WTC11 (cell line): ENCODE results near the gene CITED1. TPM values are rescaled to one million over a fixed set of nuclear protein-coding genes. Genes with fewer than 3 reads are reported as not detected.

Experiments
- ATAC-seq: fragments of 200-7000 bp; cut with Tn5 transposase; 2 replicates; pipeline ENCODE4 v1.10.0; 2021; ENCODE audit warnings: mild to moderate bottlenecking, moderate library complexity
- CTCF ChIA-PET: fragments of 300-600 bp; sonication (Branson Sonifier 250); formaldehyde crosslinking; loops from one replicate; lab custom pipeline; 2021; ENCODE audit warnings: antibody characterized with exemption; lab: Charles Lee
- POLR2A ChIA-PET: fragments of 350-600 bp; sonication (Branson Sonifier 250); formaldehyde crosslinking; loops from one replicate; lab custom pipeline; 2021; ENCODE audit warnings: antibody characterized with exemption; lab: Charles Lee
- DNase-seq: peaks from one replicate; pipeline ENCODE4 v3.0.0; 2021; ENCODE audit warnings: low spot score
- H3K27ac Mint-ChIP-seq: 2 replicates; pipeline ENCODE4 v1.8.0; 2021; ENCODE audit warnings: mixed read lengths
- H3K27me3 Mint-ChIP-seq: 2 replicates; pipeline ENCODE4 v1.8.0; 2021; ENCODE audit warnings: low read depth, mild to moderate bottlenecking, moderate library complexity, mixed read lengths
- H3K36me3 Mint-ChIP-seq: 2 replicates; pipeline ENCODE4 v1.8.0; 2021; ENCODE audit warnings: mixed read lengths
- H3K4me1 Mint-ChIP-seq: 2 replicates; pipeline ENCODE4 v1.8.0; 2022; ENCODE audit warnings: mixed read lengths
- H3K4me3 Mint-ChIP-seq: 2 replicates; pipeline ENCODE4 v1.8.0; 2021; ENCODE audit warnings: mild to moderate bottlenecking, moderate library complexity, mixed read lengths
- H3K9me3 Mint-ChIP-seq: 2 replicates; pipeline ENCODE4 v1.8.0; 2021; ENCODE audit warnings: mixed read lengths
- CREM ChIP-seq: sonication (generic); formaldehyde crosslinking; IDR thresholded peaks from 2 replicates; pipeline ENCODE4 v1.8.1; 2022; ENCODE audit warnings: mild to moderate bottlenecking, missing genetic modification reagents, moderate library complexity
- ELF4 ChIP-seq: sonication (generic); formaldehyde crosslinking; IDR thresholded peaks from 2 replicates; pipeline ENCODE4 v1.8.1; 2022; ENCODE audit warnings: low read depth, mild to moderate bottlenecking, moderate library complexity, missing genetic modification reagents
- EMX1 ChIP-seq: fragments of 250-450 bp; sonication (Bioruptor Pico); IDR thresholded peaks from 2 replicates; pipeline ENCODE4 v1.8.0; 2021; ENCODE audit warnings: mild to moderate bottlenecking
- ERG ChIP-seq: fragments of 250-450 bp; sonication (Bioruptor Pico); IDR thresholded peaks from 2 replicates; pipeline ENCODE4 v1.8.0; 2021; ENCODE audit warnings: mild to moderate bottlenecking
- ESRRA ChIP-seq: sonication (generic); formaldehyde crosslinking; IDR thresholded peaks from 2 replicates; pipeline ENCODE4 v1.8.1; 2022; ENCODE audit warnings: mild to moderate bottlenecking, missing genetic modification reagents, borderline replicate concordance
- HMGA2 ChIP-seq: fragments of 250-450 bp; sonication (Bioruptor Pico); IDR thresholded peaks from 2 replicates; pipeline ENCODE4 v1.4.0; 2021; ENCODE audit warnings: mild to moderate bottlenecking, moderate library complexity
- IRF1 ChIP-seq: sonication (generic); formaldehyde crosslinking; IDR thresholded peaks from 2 replicates; pipeline ENCODE4 v1.8.0; 2023; ENCODE audit warnings: missing genetic modification reagents
- NFYB ChIP-seq: sonication (generic); formaldehyde crosslinking; conservative IDR thresholded peaks from 2 replicates; pipeline ENCODE4 v1.8.0; 2022; ENCODE audit warnings: low read depth, missing genetic modification reagents
- NR3C1 ChIP-seq: sonication (generic); formaldehyde crosslinking; conservative IDR thresholded peaks from 2 replicates; pipeline ENCODE4 v1.8.1; 2023; ENCODE audit warnings: low read depth, mild to moderate bottlenecking, missing genetic modification reagents
- OVOL2 ChIP-seq: fragments of 250-450 bp; sonication (Bioruptor Pico); IDR thresholded peaks from 2 replicates; pipeline ENCODE4 v1.9.0; 2021; ENCODE audit warnings: mild to moderate bottlenecking, borderline replicate concordance
- PREB ChIP-seq: sonication (generic); formaldehyde crosslinking; IDR thresholded peaks from 2 replicates; pipeline ENCODE4 v1.8.1; 2022; ENCODE audit warnings: mild to moderate bottlenecking, missing genetic modification reagents, moderate library complexity, borderline replicate concordance
- PRRX2 ChIP-seq: fragments of 250-450 bp; sonication (Bioruptor Pico); IDR thresholded peaks from 2 replicates; pipeline ENCODE4 v1.8.0; 2021; ENCODE audit warnings: mild to moderate bottlenecking
- RELA ChIP-seq: sonication (generic); formaldehyde crosslinking; IDR thresholded peaks from 2 replicates; pipeline ENCODE4 v1.8.1; 2022; ENCODE audit warnings: missing genetic modification reagents, mild to moderate bottlenecking, borderline replicate concordance
- TCF7 ChIP-seq: sonication (generic); formaldehyde crosslinking; IDR thresholded peaks from 2 replicates; pipeline ENCODE4 v1.8.0; 2022; ENCODE audit warnings: mild to moderate bottlenecking, low read depth, missing genetic modification reagents, moderate library complexity
- USF1 ChIP-seq: sonication (generic); formaldehyde crosslinking; IDR thresholded peaks from 2 replicates; pipeline ENCODE4 v1.8.0; 2022; ENCODE audit warnings: mild to moderate bottlenecking, missing genetic modification reagents
- ZNF138 ChIP-seq: sonication (generic); formaldehyde crosslinking; conservative IDR thresholded peaks from 2 replicates; pipeline ENCODE4 v1.8.1; 2022; ENCODE audit warnings: mild to moderate bottlenecking, moderate library complexity, missing genetic modification reagents
- ZNF219 ChIP-seq: sonication (generic); formaldehyde crosslinking; IDR thresholded peaks from 2 replicates; pipeline ENCODE4 v1.8.0; 2023; ENCODE audit warnings: missing genetic modification reagents, mild to moderate bottlenecking, borderline replicate concordance
- ZNF416 ChIP-seq: fragments of 250-450 bp; sonication (Bioruptor Pico); IDR thresholded peaks from 2 replicates; pipeline ENCODE4 v1.9.0; 2021; ENCODE audit warnings: mild to moderate bottlenecking, inconsistent platforms
- ZNF425 ChIP-seq: fragments of 250-450 bp; sonication (Bioruptor Pico); conservative IDR thresholded peaks from 2 replicates; pipeline ENCODE4 v1.9.0; 2021; ENCODE audit warnings: mild to moderate bottlenecking
- total RNA-seq: library from RNA; stranded (reverse); gene quantifications from 3 replicates; pipeline ENCODE4 v1.2.3, GENCODE V29; 2021

The CITED1 gene
- total RNA-seq, 1 experiment from 2014 or later = 2.2 TPM

GRCh38 chrX:72296991-72297390 is 8.7 kb downstream of the CITED1 start:
- Mint-ChIP-seq H3K27ac (no peak overlapping the region), H3K9me3 (no peaks in the 10 kb centered on the region), H3K4me3 (no peak overlapping the region), H3K4me1 (peaks cover 4% of the 10 kb centered on the region), H3K36me3 (no peaks in the 10 kb centered on the region), H3K27me3 (peaks cover 27% of the 10 kb centered on the region)
- TF ChIP-seq ELF4 (CRISPR knock-in tag) = no peak
- TF ChIP-seq CREM (CRISPR knock-in tag) = no peak
- TF ChIP-seq USF1 (CRISPR knock-in tag) = no peak
- TF ChIP-seq HMGA2 (CRISPR knock-in tag) = no peak
- ChIA-PET CTCF (interaction anchor here (1.3 to 1.5 kb wide), 2 partner anchors 17 to 58 kb away, joined by 5 to 6 read pairs; partner anchors contain the start of gene ERCC6L), POLR2A (no interaction called here)
- ATAC-seq = no peak
- no peak for DNase-seq

- no peak for ATAC-seq
These were observed 10.0 kb downstream of the CITED1 start for GRCh38 chrX:72295745-72296144.

GRCh38 chrX:72294497-72294896 is 11.2 kb downstream of the CITED1 start:
- no peak for TF ChIP-seq RELA (CRISPR knock-in tag)
- TF ChIP-seq, all 79 proteins: peak for 0
- H3K4me1 Mint-ChIP-seq = peaks cover 4% of the 10 kb centered on the region
- ChIA-PET POLR2A (no interaction called here), CTCF (interaction anchor here (0.9 kb wide), 1 partner anchor 245 kb away, joined by 4 read pairs; no protein-coding TSS in a partner anchor)
- no peaks in the 10 kb centered on the region for H3K9me3 Mint-ChIP-seq
- H3K27me3 Mint-ChIP-seq = peaks cover 17% of the 10 kb centered on the region; the same call in 1 of the 2 replicates
- no peak for DNase-seq
- H3K36me3 Mint-ChIP-seq = no peaks in the 10 kb centered on the region
- ATAC-seq = no peak
- H3K4me3 Mint-ChIP-seq = no peak overlapping the region
- H3K27ac Mint-ChIP-seq = no peak overlapping the region

More at GRCh38 chrX:72295745-72296144, 10.0 kb downstream of the CITED1 start:
- ChIA-PET POLR2A (no interaction called here), CTCF (interaction anchor here (0.7 kb wide), 1 partner anchor 41 kb away, joined by 3 read pairs; no protein-coding TSS in a partner anchor)
- H3K4me1 Mint-ChIP-seq = peaks cover 4% of the 10 kb centered on the region
- no peak for TF ChIP-seq ZNF138 (CRISPR knock-in tag)
- TF ChIP-seq NFYB (CRISPR knock-in tag) = no peak
- TF ChIP-seq ZNF416 = no peak
- no peak for TF ChIP-seq PRRX2 (CRISPR knock-in tag)
- TF ChIP-seq NR3C1 (CRISPR knock-in tag) = no peak
- TF ChIP-seq ESRRA (CRISPR knock-in tag) = no peak
- no peak for TF ChIP-seq CREM (CRISPR knock-in tag)
- no peak for TF ChIP-seq ZNF219 (CRISPR knock-in tag)
- TF ChIP-seq PREB (CRISPR knock-in tag) = no peak
- no peak for TF ChIP-seq IRF1
- H3K27ac Mint-ChIP-seq = no peak overlapping the region
- H3K36me3 Mint-ChIP-seq = no peaks in the 10 kb centered on the region
- no peak for DNase-seq
- peaks cover 19% of the 10 kb centered on the region for H3K27me3 Mint-ChIP-seq
- H3K4me3 Mint-ChIP-seq = no peak overlapping the region
- no peaks in the 10 kb centered on the region for H3K9me3 Mint-ChIP-seq

- H3K4me3 Mint-ChIP-seq = no peak overlapping the region
- H3K9me3 Mint-ChIP-seq = no peaks in the 10 kb centered on the region
- no peak overlapping the region for H3K27ac Mint-ChIP-seq
- ATAC-seq = no peak
- H3K36me3 Mint-ChIP-seq = no peaks in the 10 kb centered on the region
- no peaks in the 10 kb centered on the region; the same call in 1 of the 2 replicates for H3K27me3 Mint-ChIP-seq
- CTCF ChIA-PET = interaction anchor here (1.6 kb wide), 1 partner anchor 37 kb away, joined by 4 read pairs; no protein-coding TSS in a partner anchor
- POLR2A ChIA-PET = no interaction called here
- peaks cover 7% of the 10 kb centered on the region for H3K4me1 Mint-ChIP-seq
- DNase-seq = no peak
- TF ChIP-seq ZNF138 (CRISPR knock-in tag) = no peak
- TF ChIP-seq ERG (CRISPR knock-in tag) = no peak
- TF ChIP-seq TCF7 (CRISPR knock-in tag) = no peak
- no peak for TF ChIP-seq NR3C1 (CRISPR knock-in tag)
- no peak for TF ChIP-seq HMGA2 (CRISPR knock-in tag)
- no peak for TF ChIP-seq EMX1 (CRISPR knock-in tag)
- TF ChIP-seq ZNF425 (CRISPR knock-in tag) = no peak
- TF ChIP-seq OVOL2 = no peak
These were observed 23.4 kb downstream of the CITED1 start for GRCh38 chrX:72282302-72282701.
